Mesenchymal stem cell (in vitro differentiated cells and primary cell): Measurements from ENCODE around the gene NPLOC4.
A peak's percentile ranks its signal among the peaks of the same experiment; 100 is the strongest.

ENCODE experiments used
- DNase-seq: peaks from one replicate; pipeline ENCODE4 v3.0.0-alpha.2; 2013
- H2AFZ ChIP-seq: one replicate; pipeline ENCODE4 v1.6.1; 2013; ENCODE audit warnings: low read depth, mild to moderate bottlenecking, control low read depth, inconsistent platforms, low read length, moderate library complexity
- H2AK5ac ChIP-seq: 2 replicates; pipeline ENCODE4 v1.6.1; 2013; ENCODE audit warnings: low read length, moderate library complexity, mild to moderate bottlenecking, inconsistent platforms; ENCODE audit not compliant: severe bottlenecking
- H2BK120ac ChIP-seq: one replicate; pipeline ENCODE4 v1.6.1; 2013; ENCODE audit warnings: low read depth, mild to moderate bottlenecking, inconsistent platforms, low read length, moderate library complexity
- H2BK12ac ChIP-seq, 2 experiments: one replicate each; pipeline ENCODE4 v1.6.1; 2013; ENCODE audit warnings: inconsistent platforms in 2 of 2, low read length in 2 of 2, mild to moderate bottlenecking in 2 of 2, moderate library complexity in 2 of 2, control low read depth in 1 of 2
- H2BK15ac ChIP-seq: one replicate; pipeline ENCODE4 v1.6.1; 2013; ENCODE audit warnings: mild to moderate bottlenecking, low read depth, inconsistent platforms; ENCODE audit not compliant: poor library complexity, severe bottlenecking
- H2BK5ac ChIP-seq: 2 replicates; pipeline ENCODE4 v1.6.1; 2013; ENCODE audit warnings: low read depth, mild to moderate bottlenecking, low read length, control low read depth, inconsistent platforms; ENCODE audit not compliant: poor library complexity, severe bottlenecking
- H3K14ac ChIP-seq, 2 experiments: one replicate each; pipeline ENCODE4 v1.6.1; 2013; ENCODE audit warnings: inconsistent platforms in 2 of 2, low read length in 2 of 2, control low read depth in 1 of 2, mild to moderate bottlenecking in 1 of 2, moderate library complexity in 1 of 2
- H3K18ac ChIP-seq, 2 experiments: one replicate each; pipeline ENCODE4 v1.6.1; 2013; ENCODE audit warnings: inconsistent platforms in 2 of 2, low read length in 2 of 2, control low read depth in 1 of 2, low read depth in 1 of 2, mild to moderate bottlenecking in 1 of 2
- H3K23ac ChIP-seq, 2 experiments: one replicate each; pipeline ENCODE4 v1.6.1; 2013; ENCODE audit warnings: inconsistent platforms in 2 of 2, low read length in 2 of 2, mild to moderate bottlenecking in 2 of 2, moderate library complexity in 2 of 2, control low read depth in 1 of 2
- H3K27ac ChIP-seq: 2 replicates; pipeline ENCODE4 v1.5.1; 2013; ENCODE audit warnings: mild to moderate bottlenecking, moderate library complexity, low read length, control low read depth, inconsistent platforms; ENCODE audit not compliant: poor library complexity, severe bottlenecking
- H3K27me3 ChIP-seq, 2 experiments: 2 replicates each; pipeline versions ENCODE4 v1.6.1 to v1.7.0; 2013; ENCODE audit warnings: low read length in 2 of 2, mild to moderate bottlenecking in 2 of 2, moderate library complexity in 2 of 2, control low read depth in 1 of 2, inconsistent platforms in 1 of 2; ENCODE audit not compliant: control insufficient read depth in 1 of 2, insufficient read depth in 1 of 2
- H3K36me3 ChIP-seq, 2 experiments: 2 replicates each; pipeline versions ENCODE4 v1.6.1 to v1.7.0; 2013; ENCODE audit warnings: low read length in 2 of 2, control low read depth in 1 of 2, inconsistent platforms in 1 of 2, low read depth in 1 of 2, mild to moderate bottlenecking in 1 of 2; ENCODE audit not compliant: insufficient read depth in 2 of 2, control insufficient read depth in 1 of 2
- H3K4ac ChIP-seq, 2 experiments: one replicate each; pipeline ENCODE4 v1.6.1; 2013; ENCODE audit warnings: inconsistent platforms in 2 of 2, low read length in 2 of 2, mild to moderate bottlenecking in 2 of 2, moderate library complexity in 2 of 2, control low read depth in 1 of 2, low read depth in 1 of 2
- H3K4me1 ChIP-seq: 2 replicates; pipeline ENCODE4 v1.6.1; 2013; ENCODE audit warnings: low read depth, low read length, control low read depth; ENCODE audit not compliant: control insufficient read depth, insufficient read depth
- H3K4me2 ChIP-seq: 2 replicates; pipeline ENCODE4 v1.6.1; 2013; ENCODE audit warnings: low read length, mild to moderate bottlenecking, inconsistent platforms; ENCODE audit not compliant: poor library complexity, severe bottlenecking
- H3K4me3 ChIP-seq, 2 experiments: 2 replicates each; pipeline versions ENCODE4 v1.5.1 to v1.7.0; 2013; ENCODE audit warnings: low read length in 2 of 2, mild to moderate bottlenecking in 2 of 2, control low read depth in 1 of 2, low read depth in 1 of 2; ENCODE audit not compliant: insufficient read depth in 1 of 2
- H3K79me1 ChIP-seq: replicated peaks from 2 replicates; pipeline ENCODE4 v1.6.1; 2013; ENCODE audit warnings: mild to moderate bottlenecking, control low read depth, low read length, inconsistent platforms; ENCODE audit not compliant: poor library complexity, severe bottlenecking
- H3K9ac ChIP-seq: 2 replicates; pipeline ENCODE4 v1.7.0; 2013; ENCODE audit warnings: mild to moderate bottlenecking, low read length, moderate library complexity
- H3K9me3 ChIP-seq: 2 replicates; pipeline ENCODE4 v1.7.0; 2013; ENCODE audit warnings: mild to moderate bottlenecking, low read length; ENCODE audit not compliant: control insufficient read depth
- H4K8ac ChIP-seq: one replicate; pipeline ENCODE4 v1.6.1; 2013; ENCODE audit warnings: inconsistent platforms, mild to moderate bottlenecking, low read length, moderate library complexity
- H4K91ac ChIP-seq: one replicate; pipeline ENCODE4 v1.6.1; 2013; ENCODE audit warnings: mild to moderate bottlenecking, low read length, inconsistent platforms
- whole genome bisulfite sequencing: methylation state at CpG from one replicate; pipeline ENCODE4 v1.1.7; 2013; ENCODE audit warnings: mixed read lengths; 5-methylcytosine and 5-hydroxymethylcytosine counted together

Gene NPLOC4

GRCh38 chr17:81572563-81573168 lies 64.2 kb downstream of the NPLOC4 start:
- 97% methylated on average over 11 of the region's 12 CpGs for WGBS
- peaks cover 42% of the 10 kb centered on the region for H3K4me1 ChIP-seq
- H3K9ac ChIP-seq: no peak overlapping the region
- H3K4me2 ChIP-seq: no peak overlapping the region
- peak overlapping the region; percentile 91 for H2AK5ac ChIP-seq
- no peak overlapping the region for H2BK5ac ChIP-seq
- H3K27me3 ChIP-seq: no peaks in the 10 kb centered on the region
- H3K23ac ChIP-seq: no peak overlapping the region
- H3K14ac ChIP-seq: no peak overlapping the region
- peaks cover 54 to 77% of the 10 kb centered on the region in 2 experiments for H3K36me3 ChIP-seq
- no peak overlapping the region for H3K18ac ChIP-seq
- H4K91ac ChIP-seq: peak overlapping the region; percentile 28
- no peak overlapping the region for H2BK15ac ChIP-seq
- no peak overlapping the region for H2BK120ac ChIP-seq
- H3K9me3 ChIP-seq: no peaks in the 10 kb centered on the region
- H3K4me3 ChIP-seq: no peak overlapping the region
- no peak overlapping the region for H2BK12ac ChIP-seq
- peak overlapping the region; percentile 37 for H3K27ac ChIP-seq
- no peak for DNase-seq
- peaks cover 34% of the 10 kb centered on the region for H3K79me1 ChIP-seq
- H2AFZ ChIP-seq: no peak overlapping the region
- no peak overlapping the region for H3K4ac ChIP-seq
- no peak overlapping the region for H4K8ac ChIP-seq

DNA sequence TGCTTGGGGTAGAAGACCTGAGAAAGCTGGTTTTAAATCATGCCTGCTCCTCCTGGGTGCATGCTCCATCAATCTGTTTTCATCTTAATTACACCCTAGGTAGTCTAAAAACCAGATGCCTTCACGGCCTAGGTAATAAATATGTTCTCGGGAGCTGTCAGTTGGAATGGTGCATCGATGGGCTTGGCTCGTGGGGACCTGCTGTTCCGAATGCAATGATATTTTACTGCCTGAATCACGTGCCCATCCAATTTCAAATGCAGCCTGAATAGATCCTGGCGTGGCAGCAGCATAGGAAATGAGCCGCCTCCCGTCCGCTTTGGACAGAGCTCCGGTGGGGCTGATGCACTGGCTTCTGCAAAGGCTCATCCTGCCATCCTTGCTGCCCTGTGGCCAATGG lies 65.9 kb downstream of the NPLOC4 start:
- Histone ChIP-seq H2BK15ac (no peak overlapping the region), H3K79me1 (peaks cover 34% of the 10 kb centered on the region), H2BK12ac (no peak overlapping the region), H3K18ac (no peak overlapping the region), H4K91ac (no peak overlapping the region), H3K27ac (no peak overlapping the region), H3K4me3 (no peak overlapping the region), H2BK5ac (no peak overlapping the region), H2AK5ac (peak overlapping the region; percentile 40), H3K4me2 (no peak overlapping the region), H2AFZ (no peak overlapping the region), H3K4ac (no peak overlapping the region), H3K36me3 (peaks cover 52 to 84% of the 10 kb centered on the region in 2 experiments), H4K8ac (no peak overlapping the region), H3K27me3 (no peaks in the 10 kb centered on the region), H3K23ac (no peak overlapping the region), H2BK120ac (no peak overlapping the region), H3K9me3 (no peaks in the 10 kb centered on the region), H3K9ac (no peak overlapping the region), H3K14ac (no peak overlapping the region), H3K4me1 (peaks cover 41% of the 10 kb centered on the region)
- DNase-seq: no peak
- WGBS: 95% methylated on average over 11 of the region's 11 CpGs

DNA sequence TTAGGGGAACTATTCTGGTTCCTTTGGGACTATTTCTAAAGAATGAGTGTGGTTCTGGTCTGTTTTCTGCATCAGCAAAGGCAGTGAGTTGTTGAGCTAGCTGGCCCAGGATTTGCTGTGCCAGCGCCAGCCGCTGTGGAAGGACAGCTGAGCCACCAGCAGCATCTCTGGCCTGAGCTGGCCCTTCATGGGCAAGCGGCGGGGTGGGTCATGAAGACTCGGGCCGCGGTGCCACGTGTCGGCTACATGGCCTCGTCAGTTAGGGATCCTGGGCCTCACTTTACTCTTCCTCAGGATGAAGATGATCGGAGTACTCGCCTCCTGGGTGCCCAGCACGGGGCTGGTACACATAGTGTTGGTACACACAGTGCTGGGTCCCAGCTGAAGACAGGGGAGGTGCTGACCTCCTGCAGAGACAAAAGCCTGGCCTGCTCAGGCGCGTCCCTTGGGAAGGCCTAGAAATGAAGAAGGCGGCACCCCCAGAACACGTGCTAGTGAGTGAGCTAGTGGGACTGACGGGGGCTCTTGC lies 66.9 kb downstream of the NPLOC4 start:
- H2BK12ac ChIP-seq: no peak overlapping the region
- no peaks in the 10 kb centered on the region for H3K27me3 ChIP-seq
- no peak overlapping the region for H2BK5ac ChIP-seq
- H3K27ac ChIP-seq: no peak overlapping the region
- DNase-seq: no peak
- H3K4me3 ChIP-seq: no peak overlapping the region
- H3K14ac ChIP-seq: no peak overlapping the region
- H3K4me1 ChIP-seq: peaks cover 44% of the 10 kb centered on the region
- H3K23ac ChIP-seq: no peak overlapping the region
- H3K9me3 ChIP-seq: no peaks in the 10 kb centered on the region
- no peak overlapping the region for H3K4ac ChIP-seq
- H3K79me1 ChIP-seq: peaks cover 34% of the 10 kb centered on the region
- H2AK5ac ChIP-seq: peak overlapping the region; percentile 29
- no peak overlapping the region for H2AFZ ChIP-seq
- peaks cover 56 to 85% of the 10 kb centered on the region in 2 experiments for H3K36me3 ChIP-seq
- no peak overlapping the region for H3K9ac ChIP-seq
- no peak overlapping the region for H4K91ac ChIP-seq
- H4K8ac ChIP-seq: no peak overlapping the region
- no peak overlapping the region for H3K4me2 ChIP-seq
- WGBS: 98% methylated on average over 18 of the region's 18 CpGs
- no peak overlapping the region for H2BK120ac ChIP-seq
- no peak overlapping the region for H2BK15ac ChIP-seq
- no peak overlapping the region for H3K18ac ChIP-seq

- 89% methylated on average over 10 of the region's 10 CpGs for WGBS
- H3K79me1 ChIP-seq: peaks cover 27% of the 10 kb centered on the region
- peak overlapping the region; percentile 97 for H3K27ac ChIP-seq
- H3K9me3 ChIP-seq: no peaks in the 10 kb centered on the region
- peak overlapping the region; percentile 60 for H4K8ac ChIP-seq
- H3K14ac ChIP-seq: peak overlapping the region in 1 of 2 experiments; percentile 82
- peak overlapping the region; percentile 9 to 55 for H3K4ac ChIP-seq
- H3K9ac ChIP-seq: peak overlapping the region; percentile 12
- peak overlapping the region; percentile 36 for H4K91ac ChIP-seq
- H3K18ac ChIP-seq: peak overlapping the region; percentile 50 to 81
- peak overlapping the region; percentile 85 for H2AK5ac ChIP-seq
- H2BK15ac ChIP-seq: no peak overlapping the region
- no peak overlapping the region for H3K4me2 ChIP-seq
- no peak overlapping the region for H2BK120ac ChIP-seq
- peak overlapping the region in 1 of 2 experiments; percentile 23 for H3K23ac ChIP-seq
- DNase-seq: no peak
- peaks cover 43% of the 10 kb centered on the region for H3K4me1 ChIP-seq
- H3K27me3 ChIP-seq: no peaks in the 10 kb centered on the region
- H2BK5ac ChIP-seq: no peak overlapping the region
- peaks cover 52 to 81% of the 10 kb centered on the region in 2 experiments for H3K36me3 ChIP-seq
- no peak overlapping the region for H2AFZ ChIP-seq
- H2BK12ac ChIP-seq: peak overlapping the region; percentile 81 to 87
- no peak overlapping the region for H3K4me3 ChIP-seq
These were observed 68.5 kb downstream of the NPLOC4 start for GRCh38 chr17:81568416-81568815.
